ENCODE measurements around the gene YBEY. TPM values are rescaled to one million over a fixed set of nuclear protein-coding genes. Genes with fewer than 3 reads are reported as not detected.

Gene YBEY
- total RNA-seq, 6 donors from 2014 or later: 7.7 to 26.2 (median 10.8) TPM

- no peaks in the 10 kb centered on the region for H3K4me1 ChIP-seq
- H3K36me3 ChIP-seq: peaks cover 0 to 3% (median 0%) of the 10 kb centered on the region in 4 donors
- TF ChIP-seq POLR2A (IDR thresholded peaks at IDR 0.05): no peak
- no peak for TF ChIP-seq POLR2AphosphoS5 (IDR thresholded peaks at IDR 0.05)
- TF ChIP-seq EP300 (IDR thresholded peaks at IDR 0.05): no peak
- TF ChIP-seq CTCF (IDR thresholded peaks at IDR 0.05): no peak
- H3K4me3 ChIP-seq: no peak overlapping the region
- DNase-seq (no peak), ATAC-seq (ENCODE audit: low FRiP score in 2 of 2) (no peak)
- H3K9me3 ChIP-seq: no peaks in the 10 kb centered on the region
- H3K27me3 ChIP-seq: no peaks in the 10 kb centered on the region
- H3K27ac ChIP-seq: no peak overlapping the region
These were observed 25.4 kb downstream of the YBEY start for GRCh38 chr21:46311568-46311967.

- no peak for DNase-seq
- H3K4me1 ChIP-seq: peaks cover 0 to 1% (median 0%) of the 10 kb centered on the region in 4 donors
- WGBS, 2 donors: 95 to 97% methylated on average over 5 of the region's 5 CpGs
- TF ChIP-seq POLR2A (IDR thresholded peaks at IDR 0.05): no peak
- no peak for TF ChIP-seq EP300 (IDR thresholded peaks at IDR 0.05)
- TF ChIP-seq POLR2AphosphoS5 (IDR thresholded peaks at IDR 0.05): no peak
- TF ChIP-seq CTCF (IDR thresholded peaks at IDR 0.05): no peak
- no peak overlapping the region for H3K4me3 ChIP-seq
- H3K36me3 ChIP-seq: peaks cover 0 to 3% (median 0%) of the 10 kb centered on the region in 4 donors
- ATAC-seq (ENCODE audit: low FRiP score in 2 of 2): no peak
- no peak overlapping the region for H3K27ac ChIP-seq
- H3K27me3 ChIP-seq: no peaks in the 10 kb centered on the region
- no peaks in the 10 kb centered on the region for H3K9me3 ChIP-seq
These were observed 26.8 kb downstream of the YBEY start for GRCh38 chr21:46312949-46313348.

GRCh38 chr21:46314441-46315020 lies 28.4 kb downstream of the YBEY start:
- Histone ChIP-seq H3K36me3 (no peaks in the 10 kb centered on the region), H3K27ac (no peak overlapping the region), H3K9me3 (no peaks in the 10 kb centered on the region), H3K4me1 (peaks cover 0 to 6% (median 0%) of the 10 kb centered on the region in 4 donors), H3K27me3 (no peaks in the 10 kb centered on the region), H3K4me3 (no peak overlapping the region)
- ATAC-seq (ENCODE audit: low FRiP score in 2 of 2) (peak; percentile 7 to 23), DNase-seq (no peak)
- no peak for TF ChIP-seq POLR2A (IDR thresholded peaks at IDR 0.05)
- TF ChIP-seq CTCF (IDR thresholded peaks at IDR 0.05): no peak
- TF ChIP-seq EP300 (IDR thresholded peaks at IDR 0.05): no peak
- no peak for TF ChIP-seq POLR2AphosphoS5 (IDR thresholded peaks at IDR 0.05)
- 93 to 99% methylated on average over 3 to 19 of the region's 22 CpGs for WGBS, 2 donors

- H3K27ac ChIP-seq: no peak overlapping the region
- H3K9me3 ChIP-seq: no peaks in the 10 kb centered on the region
- H3K4me3 ChIP-seq: no peak overlapping the region
- ATAC-seq (ENCODE audit: low FRiP score in 2 of 2): no peak
- no peak for TF ChIP-seq CTCF (IDR thresholded peaks at IDR 0.05)
- no peak for TF ChIP-seq EP300 (IDR thresholded peaks at IDR 0.05)
- no peak for TF ChIP-seq POLR2A (IDR thresholded peaks at IDR 0.05)
- no peak for TF ChIP-seq POLR2AphosphoS5 (IDR thresholded peaks at IDR 0.05)
- WGBS, 2 donors: 91 to 97% methylated on average over 14 of the region's 14 CpGs
- H3K27me3 ChIP-seq: no peaks in the 10 kb centered on the region
- no peak for DNase-seq
- H3K4me1 ChIP-seq: peaks cover 0 to 17% (median 7%) of the 10 kb centered on the region in 4 donors
- no peaks in the 10 kb centered on the region for H3K36me3 ChIP-seq
These were observed 30.7 kb downstream of the YBEY start for GRCh38 chr21:46316708-46317324.

All from upper lobe of left lung (tissue), 6 donors.